Glutamatergic neuron (in vitro differentiated cells): ENCODE measurements around the gene ZNF799. TPM values are rescaled to one million over a fixed set of nuclear protein-coding genes. Genes with fewer than 3 reads are reported as not detected.
A peak's percentile ranks its signal among the peaks of the same experiment; 100 is the strongest.

Experiments used
- DNase-seq: peaks from one replicate; pipeline ENCODE4 v3.0.0; 2022
- H3K27ac Mint-ChIP-seq: one replicate; pipeline ENCODE4 v1.8.0; 2020; ENCODE audit warnings: mild to moderate bottlenecking, mixed read lengths, inconsistent platforms; ENCODE audit not compliant: unreplicated experiment
- H3K27me3 Mint-ChIP-seq: one replicate; pipeline ENCODE4 v1.8.0; 2020; ENCODE audit warnings: mild to moderate bottlenecking, moderate library complexity, mixed read lengths, inconsistent platforms; ENCODE audit not compliant: unreplicated experiment
- H3K36me3 Mint-ChIP-seq: one replicate; pipeline ENCODE4 v1.8.0; 2020; ENCODE audit warnings: mild to moderate bottlenecking, mixed read lengths, inconsistent platforms; ENCODE audit not compliant: unreplicated experiment
- H3K4me1 Mint-ChIP-seq: one replicate; pipeline ENCODE4 v1.8.0; 2020; ENCODE audit warnings: mild to moderate bottlenecking, low read depth, mixed read lengths, inconsistent platforms; ENCODE audit not compliant: unreplicated experiment
- H3K4me3 Mint-ChIP-seq: one replicate; pipeline ENCODE4 v1.8.0; 2020; ENCODE audit warnings: mild to moderate bottlenecking, mixed read lengths, inconsistent platforms; ENCODE audit not compliant: unreplicated experiment
- H3K9me3 Mint-ChIP-seq: one replicate; pipeline ENCODE4 v1.8.0; 2020; ENCODE audit warnings: mild to moderate bottlenecking, moderate library complexity, mixed read lengths, inconsistent platforms; ENCODE audit not compliant: unreplicated experiment
- CTCF ChIP-seq: fragments of 200-600 bp; sonication (generic); IDR thresholded peaks from one replicate; pipeline ENCODE4 v1.5.0; 2021; ENCODE audit not compliant: partially characterized antibody, unreplicated experiment
- total RNA-seq: library from RNA; stranded (reverse); fragmentation: NEBNext Ultra II Directional; extraction: Animal tissue kit (Norgen Biotek cat#: 25700); gene quantifications from one replicate; pipeline ENCODE4 v1.2.1, GENCODE V29; 2021; ENCODE audit not compliant: unreplicated experiment

The ZNF799 gene
- total RNA-seq, 1 donor from 2014 or later = 2.6 TPM

GRCh38 chr19:12380444-12380737, 20.7 kb downstream of the ZNF799 start:
- TF ChIP-seq CTCF = no peak
- H3K36me3 Mint-ChIP-seq = peaks cover 23% of the 10 kb centered on the region
- no peaks in the 10 kb centered on the region for H3K4me1 Mint-ChIP-seq
- peaks cover 3% of the 10 kb centered on the region for H3K27me3 Mint-ChIP-seq
- peaks cover 13% of the 10 kb centered on the region for H3K9me3 Mint-ChIP-seq
- no peak for DNase-seq
- H3K27ac Mint-ChIP-seq = no peak overlapping the region
- H3K4me3 Mint-ChIP-seq = no peak overlapping the region

DNA sequence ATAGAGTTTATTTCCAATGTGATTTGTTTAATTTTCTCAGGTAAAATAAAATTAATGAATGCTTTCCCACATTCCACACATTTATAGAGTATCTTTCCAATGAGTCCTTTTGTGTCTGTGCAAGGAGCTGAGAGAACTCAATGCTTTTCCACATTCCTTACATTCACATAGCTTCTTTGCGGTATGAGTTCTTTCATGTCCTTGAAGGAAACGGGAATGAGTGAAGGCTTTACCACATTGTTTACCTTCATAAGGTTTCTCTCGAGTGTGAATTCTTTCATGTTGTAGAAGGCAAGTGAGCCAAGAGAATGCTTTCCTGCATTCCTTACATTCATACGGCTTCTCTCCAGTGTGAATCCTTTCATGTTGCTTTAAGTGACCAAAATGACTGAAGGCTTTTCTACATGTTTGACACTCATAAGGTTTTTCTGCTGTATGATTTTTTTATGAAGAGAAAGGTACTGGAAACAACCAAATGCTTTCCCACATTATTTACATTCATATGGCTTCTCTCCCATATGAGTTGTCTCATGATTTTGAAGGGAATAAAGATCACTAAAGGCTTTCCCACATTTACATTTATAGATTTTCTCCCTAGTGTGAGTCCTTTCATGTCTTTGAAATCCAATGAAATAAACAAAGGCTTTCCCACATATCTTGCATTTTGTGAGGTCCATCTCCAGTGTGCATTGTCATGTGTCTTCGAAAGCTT, 21.2 kb downstream of the ZNF799 start:
- H3K36me3 Mint-ChIP-seq = peaks cover 23% of the 10 kb centered on the region
- no peak overlapping the region for H3K4me3 Mint-ChIP-seq
- H3K4me1 Mint-ChIP-seq = no peaks in the 10 kb centered on the region
- H3K27me3 Mint-ChIP-seq = peaks cover 3% of the 10 kb centered on the region
- peaks cover 13% of the 10 kb centered on the region for H3K9me3 Mint-ChIP-seq
- no peak overlapping the region for H3K27ac Mint-ChIP-seq
- no peak for DNase-seq
- TF ChIP-seq CTCF = no peak

- DNase-seq = no peak
- no peak overlapping the region for H3K4me3 Mint-ChIP-seq
- no peak for TF ChIP-seq CTCF
- peaks cover 11% of the 10 kb centered on the region for H3K36me3 Mint-ChIP-seq
- H3K27ac Mint-ChIP-seq = no peak overlapping the region
- peaks cover 3% of the 10 kb centered on the region for H3K27me3 Mint-ChIP-seq
- no peaks in the 10 kb centered on the region for H3K4me1 Mint-ChIP-seq
- H3K9me3 Mint-ChIP-seq = peaks cover 8% of the 10 kb centered on the region
These were observed 27.0 kb downstream of the ZNF799 start for GRCh38 chr19:12374026-12374425.

DNA sequence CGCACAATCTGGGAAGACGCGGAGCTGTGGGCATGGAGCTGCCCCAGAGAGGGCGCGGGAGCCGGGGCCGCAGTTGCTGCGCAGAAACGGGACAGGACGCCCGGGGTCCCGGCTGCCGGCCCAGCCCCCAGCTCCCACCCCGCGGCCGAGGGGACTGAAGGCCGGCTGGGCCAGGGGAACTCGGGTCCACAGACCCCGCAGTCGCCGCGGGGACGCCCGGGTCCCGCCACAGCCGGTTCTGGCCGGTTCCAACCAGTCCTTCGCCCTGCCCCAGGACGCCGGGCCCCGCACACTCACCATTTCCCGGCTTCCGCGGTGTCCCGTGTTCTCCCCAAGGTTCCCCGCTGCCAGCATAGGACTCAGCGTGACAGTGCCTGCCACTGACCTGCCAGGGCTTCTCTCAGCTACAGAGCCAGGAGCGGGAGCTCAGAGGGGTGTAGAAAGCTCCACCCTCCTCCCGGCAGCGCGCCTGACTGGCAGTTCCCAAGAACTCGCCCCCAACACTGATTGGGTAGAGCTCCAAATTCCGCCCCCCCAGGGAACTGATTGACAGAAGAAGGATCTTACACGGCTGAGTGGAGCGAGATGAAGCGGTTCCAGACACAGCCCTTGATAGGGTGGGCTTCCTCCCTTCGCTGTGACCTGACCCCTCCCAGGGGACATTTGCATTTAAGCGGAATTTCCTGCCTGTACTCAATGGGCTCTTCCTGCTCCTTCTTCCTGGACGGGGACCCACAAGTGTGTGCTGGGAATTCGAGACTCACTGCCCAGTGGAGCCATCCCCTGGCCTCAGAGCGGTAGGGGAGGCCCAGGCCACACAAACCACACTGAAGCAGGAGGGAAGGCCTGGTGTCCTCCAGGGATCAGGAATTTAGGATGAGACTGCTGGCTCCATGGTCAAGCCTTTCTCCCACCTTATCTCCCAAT, 35.6 kb downstream of the ZNF799 start, which contains the start of gene ZNF442:
TSS of gene ZNF442 (minus strand) at position 448 of the 927 bp plus-strand sequence. CDS start 2,052 bp downstream, outside the sequence.
- H3K36me3 Mint-ChIP-seq = peaks cover 9% of the 10 kb centered on the region
- TF ChIP-seq CTCF = no peak
- peak; percentile 95 for DNase-seq
- peaks cover 2% of the 10 kb centered on the region for H3K4me1 Mint-ChIP-seq
- H3K4me3 Mint-ChIP-seq = peak within 1 kb of the TSS; percentile 92
- peaks cover 11% of the 10 kb centered on the region for H3K9me3 Mint-ChIP-seq
- H3K27me3 Mint-ChIP-seq = peaks cover 9% of the 10 kb centered on the region
- H3K27ac Mint-ChIP-seq = peak within 1 kb of the TSS; percentile 64
